Ascending aorta (tissue), 2 donors: ENCODE results near the gene S100A11. TPM values are rescaled to one million over a fixed set of nuclear protein-coding genes. Genes with fewer than 3 reads are reported as not detected.

Experiments used
- DNase-seq, 2 donors: peaks; one replicate each; pipeline ENCODE4 v3.0.0-alpha.2; 2019; ENCODE audit warnings: low spot score in 2 of 2
- H3K27ac ChIP-seq, 2 donors: fragments of 200-600 bp; sonication (generic); one replicate each; pipeline ENCODE4 v1.5.1; 2016 to 2017; ENCODE audit warnings: mild to moderate bottlenecking in 1 of 2
- H3K27me3 ChIP-seq: fragments of 200-600 bp; sonication (generic); one replicate; pipeline ENCODE4 v1.5.1; 2017
- H3K36me3 ChIP-seq, 2 donors: fragments of 200-600 bp; sonication (generic); one replicate each; pipeline ENCODE4 v1.5.1; 2016
- H3K4me1 ChIP-seq, 2 donors: fragments of 200-600 bp; sonication (generic); one replicate each; pipeline ENCODE4 v1.5.1; 2016 to 2017; ENCODE audit warnings: mild to moderate bottlenecking in 1 of 2
- H3K4me3 ChIP-seq, 2 donors: fragments of 200-600 bp; sonication (generic); one replicate each; pipeline ENCODE4 v1.5.1; 2016 to 2017; ENCODE audit warnings: mild to moderate bottlenecking in 1 of 2
- H3K9me3 ChIP-seq, 2 donors: fragments of 200-600 bp; sonication (generic); one replicate each; pipeline ENCODE4 v1.5.1; 2016
- intact Hi-C: fragments of 100-400 bp; cut with DNase I; formaldehyde crosslinking; loops from one replicate; pipeline ENCODE4 v1.15.1; 2023
- total RNA-seq: library from RNA; depleted of rRNA; stranded (reverse); fragments of >200 nt; gene quantifications from one replicate; pipeline ENCODE4 v1.1.0, GENCODE V29; 2016
- TF ChIP-seq, protein P1 (sequence below), 3 experiments: fragments of 200-600 bp in 2 of 3; fragments of 450-650 bp in 1 of 3; sonication (generic) in 2 of 3; IDR thresholded peaks; one replicate each; pipeline ENCODE4 v1.5.1; 2016 to 2019; ENCODE audit warnings: antibody characterized with exemption in 3 of 3, mild to moderate bottlenecking in 1 of 3, moderate library complexity in 1 of 3

Gene S100A11
- total RNA-seq, 1 donor from 2014 or later = 442 TPM

DNA sequence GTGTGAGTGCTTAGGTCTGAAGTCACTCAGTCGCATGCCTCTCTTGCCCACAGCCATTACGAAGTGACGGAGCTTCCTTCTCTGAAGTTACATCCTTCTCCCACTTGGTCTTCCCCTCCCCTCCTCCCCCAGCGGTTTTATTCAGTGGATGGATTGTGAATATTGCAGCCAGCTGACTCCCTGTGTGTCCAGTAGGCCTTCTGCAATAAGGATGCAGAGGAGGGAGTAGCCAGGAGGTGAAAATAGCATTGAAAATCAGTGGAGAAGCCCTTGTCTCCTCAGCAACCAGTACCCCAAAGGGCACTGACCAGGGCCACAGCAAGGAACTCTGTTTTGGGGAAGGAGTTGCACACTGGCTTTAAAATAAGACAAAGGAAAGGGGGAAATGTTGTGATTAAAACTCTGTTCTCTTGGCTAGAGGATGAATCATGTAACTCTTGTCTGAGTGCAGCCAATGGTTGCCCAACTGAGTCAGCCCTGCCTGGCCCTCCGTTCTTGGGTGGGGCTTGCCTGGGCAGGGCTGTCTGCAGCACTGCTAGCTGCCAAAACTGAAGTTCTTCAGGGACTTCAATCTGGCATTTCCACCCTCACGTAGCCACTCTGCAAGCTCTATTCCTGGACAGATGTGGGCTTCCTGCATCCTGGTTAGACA is 47.5 kb downstream of the S100A11 start:
- Histone ChIP-seq H3K4me3 (peak overlapping the region in 1 of 2 donors; percentile 15), H3K4me1 (peaks cover 32 to 55% of the 10 kb centered on the region in 2 donors), H3K9me3 (no peaks in the 10 kb centered on the region), H3K36me3 (peaks cover 16 to 17% of the 10 kb centered on the region in 2 donors), H3K27me3 (no peaks in the 10 kb centered on the region), H3K27ac (peak overlapping the region; percentile 75 to 78)
- intact Hi-C loops = no loop called here
- TF ChIP-seq, protein P1, sequence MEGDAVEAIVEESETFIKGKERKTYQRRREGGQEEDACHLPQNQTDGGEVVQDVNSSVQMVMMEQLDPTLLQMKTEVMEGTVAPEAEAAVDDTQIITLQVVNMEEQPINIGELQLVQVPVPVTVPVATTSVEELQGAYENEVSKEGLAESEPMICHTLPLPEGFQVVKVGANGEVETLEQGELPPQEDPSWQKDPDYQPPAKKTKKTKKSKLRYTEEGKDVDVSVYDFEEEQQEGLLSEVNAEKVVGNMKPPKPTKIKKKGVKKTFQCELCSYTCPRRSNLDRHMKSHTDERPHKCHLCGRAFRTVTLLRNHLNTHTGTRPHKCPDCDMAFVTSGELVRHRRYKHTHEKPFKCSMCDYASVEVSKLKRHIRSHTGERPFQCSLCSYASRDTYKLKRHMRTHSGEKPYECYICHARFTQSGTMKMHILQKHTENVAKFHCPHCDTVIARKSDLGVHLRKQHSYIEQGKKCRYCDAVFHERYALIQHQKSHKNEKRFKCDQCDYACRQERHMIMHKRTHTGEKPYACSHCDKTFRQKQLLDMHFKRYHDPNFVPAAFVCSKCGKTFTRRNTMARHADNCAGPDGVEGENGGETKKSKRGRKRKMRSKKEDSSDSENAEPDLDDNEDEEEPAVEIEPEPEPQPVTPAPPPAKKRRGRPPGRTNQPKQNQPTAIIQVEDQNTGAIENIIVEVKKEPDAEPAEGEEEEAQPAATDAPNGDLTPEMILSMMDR (IDR thresholded peaks at IDR 0.05) = no peak
- DNase-seq = peak; percentile 47 to 90

DNA sequence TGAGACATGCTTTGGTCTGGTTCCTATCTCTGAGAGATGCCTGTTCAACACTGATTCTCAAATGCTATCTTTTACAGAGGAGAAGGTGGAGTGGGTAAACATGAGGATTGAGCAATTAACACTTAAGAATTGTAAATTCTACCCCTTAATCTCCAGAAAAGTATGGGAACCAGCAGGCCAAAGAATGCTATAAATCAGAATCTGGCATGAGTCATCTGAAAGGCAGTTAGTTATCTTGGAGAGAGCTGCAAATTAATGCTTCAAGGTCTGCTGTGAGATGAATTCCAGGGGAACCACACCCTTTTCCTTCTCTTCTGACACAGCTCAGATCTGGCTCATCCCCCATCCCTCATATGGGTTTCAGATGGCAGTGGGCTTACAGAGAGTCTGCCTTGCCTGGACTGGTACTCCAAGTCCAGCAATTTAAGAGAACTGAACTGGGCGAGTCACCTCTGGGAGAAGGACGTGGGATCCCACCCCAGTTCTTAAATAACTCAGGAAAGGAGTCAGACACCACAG is 48.3 kb downstream of the S100A11 start:
- Histone ChIP-seq H3K27ac (peak overlapping the region; percentile 75 to 78), H3K4me3 (no peak overlapping the region), H3K4me1 (peaks cover 29 to 52% of the 10 kb centered on the region in 2 donors), H3K9me3 (no peaks in the 10 kb centered on the region), H3K36me3 (peaks cover 25 to 26% of the 10 kb centered on the region in 2 donors), H3K27me3 (no peaks in the 10 kb centered on the region)
- TF ChIP-seq, protein P1 (IDR thresholded peaks at IDR 0.05) = no peak
- intact Hi-C loops = no loop called here
- DNase-seq = no peak

DNA sequence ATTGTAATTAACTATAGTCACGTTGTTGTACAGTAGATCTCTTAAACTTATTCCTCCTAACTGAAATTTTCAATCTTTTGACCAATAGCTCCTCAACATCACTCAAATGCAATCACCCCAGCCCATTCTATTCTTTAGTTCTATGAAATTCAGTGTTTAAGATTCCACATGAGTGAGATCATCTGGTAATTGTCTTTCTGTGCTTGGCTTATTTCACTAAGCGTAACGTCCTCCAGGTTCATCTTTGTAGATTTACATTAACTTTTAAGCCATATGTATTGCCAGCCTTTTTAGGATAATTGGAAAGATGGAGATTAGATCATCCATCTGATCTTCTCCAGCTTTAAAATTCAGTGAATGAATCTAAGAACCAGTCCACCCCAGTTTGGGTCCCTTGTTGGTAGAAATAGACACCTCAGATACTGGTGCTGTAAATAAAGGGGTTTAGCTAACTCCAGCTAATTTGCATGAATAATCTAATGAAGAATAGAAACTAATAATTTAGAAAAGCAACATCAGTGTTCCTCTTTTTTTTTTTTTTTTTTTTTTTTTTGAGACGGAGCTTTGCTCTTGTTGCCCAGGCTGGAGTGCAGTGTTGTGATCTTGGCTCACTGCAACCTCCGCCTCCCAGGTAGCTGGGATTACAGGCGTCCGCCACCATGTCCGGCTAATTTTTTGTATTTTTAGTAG is 50.2 kb downstream of the S100A11 start:
- Histone ChIP-seq H3K27ac (peak overlapping the region in 1 of 2 donors; percentile 35), H3K4me1 (peaks cover 29 to 46% of the 10 kb centered on the region in 2 donors)

DNA sequence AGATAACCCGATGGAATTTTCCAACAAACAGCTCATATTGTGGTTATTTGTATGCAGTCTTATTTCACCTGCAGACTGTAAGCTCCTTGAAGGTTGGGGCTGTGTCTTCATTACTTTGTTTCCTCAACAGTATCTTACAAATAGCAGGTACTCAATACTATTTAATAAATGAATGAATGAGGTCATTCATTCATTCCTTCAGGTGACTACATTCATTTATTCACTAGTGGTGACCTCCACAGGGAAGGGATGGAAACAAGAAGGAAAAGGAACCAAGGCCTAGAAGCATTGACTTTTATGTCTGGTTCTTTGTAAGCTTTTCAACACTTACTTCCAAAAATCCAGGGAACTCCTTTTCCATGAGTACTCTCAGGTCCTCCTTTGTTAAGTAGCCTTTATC is 51.0 kb downstream of the S100A11 start:
- H3K9me3 ChIP-seq = no peaks in the 10 kb centered on the region
- no peaks in the 10 kb centered on the region for H3K27me3 ChIP-seq
- no peak for DNase-seq
- intact Hi-C loops = no loop called here
- peaks cover 46 to 50% of the 10 kb centered on the region in 2 donors for H3K36me3 ChIP-seq
- TF ChIP-seq, protein P1 (IDR thresholded peaks at IDR 0.05) = no peak
- H3K4me3 ChIP-seq = no peak overlapping the region
- H3K27ac ChIP-seq = no peak overlapping the region
- H3K4me1 ChIP-seq = peaks cover 27 to 42% of the 10 kb centered on the region in 2 donors

More for the DNA sequence above, 50.2 kb downstream of the S100A11 start:
- Histone ChIP-seq H3K9me3 (no peaks in the 10 kb centered on the region), H3K27me3 (no peaks in the 10 kb centered on the region), H3K36me3 (peaks cover 40 to 44% of the 10 kb centered on the region in 2 donors), H3K4me3 (no peak overlapping the region)
- DNase-seq = no peak
- intact Hi-C loops = no loop called here
- TF ChIP-seq, protein P1 (IDR thresholded peaks at IDR 0.05) = no peak

DNA sequence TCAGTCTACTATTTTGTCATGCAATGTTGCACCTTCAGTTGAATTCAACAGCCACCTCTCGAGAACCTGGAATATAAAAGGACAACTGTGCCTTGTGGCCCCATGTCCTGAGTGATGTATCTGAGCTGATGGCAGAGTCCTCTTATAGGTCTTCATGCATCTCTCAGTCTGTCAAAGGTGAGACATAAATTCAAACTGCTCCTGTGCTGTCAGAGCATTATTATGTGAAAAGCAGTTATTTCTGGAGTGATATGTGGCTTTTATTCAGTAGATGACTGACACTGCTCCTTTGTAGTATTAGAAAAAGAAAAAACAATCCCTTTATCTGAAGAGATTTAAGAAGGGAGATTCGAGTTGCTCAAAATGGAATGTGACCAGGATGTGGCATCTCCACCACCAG is 51.5 kb downstream of the S100A11 start:
- H3K9me3 ChIP-seq = no peaks in the 10 kb centered on the region
- TF ChIP-seq, protein P1 (IDR thresholded peaks at IDR 0.05) = no peak
- H3K27ac ChIP-seq = no peak overlapping the region
- peaks cover 46 to 50% of the 10 kb centered on the region in 2 donors for H3K36me3 ChIP-seq
- H3K4me1 ChIP-seq = peaks cover 23 to 40% of the 10 kb centered on the region in 2 donors
- DNase-seq = no peak
- intact Hi-C loops = no loop called here
- no peak overlapping the region for H3K4me3 ChIP-seq
- no peaks in the 10 kb centered on the region for H3K27me3 ChIP-seq
